Fibroblast of villous mesenchyme (primary cell): ENCODE results near the gene SEPTIN10. TPM values are rescaled to one million over a fixed set of nuclear protein-coding genes. Genes with fewer than 3 reads are reported as not detected.

Experiments
- DNase-seq: peaks from one replicate; pipeline ENCODE4 v3.0.0-alpha.2; 2010; ENCODE audit warnings: low read depth
- H3K4me3 ChIP-seq: 2 replicates; pipeline ENCODE4 v1.5.1; 2011; ENCODE audit warnings: low read depth, mild to moderate bottlenecking, low read length
- total RNA-seq: library from RNA; depleted of rRNA; stranded (reverse); fragments of >200 nt; gene quantifications from 2 replicates; pipeline ENCODE4 v1.2.3, GENCODE V29; 2012
- TF ChIP-seq, protein P1 (sequence below): IDR thresholded peaks from 2 replicates; pipeline ENCODE4 v1.5.1; 2012; ENCODE audit warnings: low read depth, mild to moderate bottlenecking, low read length; ENCODE audit not compliant: insufficient read depth

SEPTIN10 gene
- total RNA-seq, 1 donor: 83.3 TPM

DNA sequence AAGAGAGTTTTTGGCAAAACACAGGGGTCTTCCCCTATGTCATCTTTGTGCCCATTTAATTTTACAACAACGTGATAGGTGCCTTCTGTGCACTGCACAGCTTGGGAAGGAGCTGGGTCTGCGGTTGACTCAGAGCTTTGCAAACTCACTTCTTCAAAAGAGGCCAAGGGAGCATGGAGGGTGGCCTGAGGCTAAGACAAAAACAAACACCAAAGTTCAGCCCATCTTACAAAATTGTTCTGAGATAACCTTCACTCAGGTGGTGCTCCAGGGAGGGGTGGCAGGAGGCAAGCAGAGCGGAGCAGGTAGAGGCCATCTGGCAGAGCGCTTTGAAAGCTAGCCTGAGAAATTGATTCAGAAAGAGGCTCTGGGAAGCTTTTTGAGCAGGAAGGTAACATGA lies 10.2 kb upstream of the SEPTIN10 start:
- H3K4me3 ChIP-seq: no peak overlapping the region
- TF ChIP-seq, protein P1, sequence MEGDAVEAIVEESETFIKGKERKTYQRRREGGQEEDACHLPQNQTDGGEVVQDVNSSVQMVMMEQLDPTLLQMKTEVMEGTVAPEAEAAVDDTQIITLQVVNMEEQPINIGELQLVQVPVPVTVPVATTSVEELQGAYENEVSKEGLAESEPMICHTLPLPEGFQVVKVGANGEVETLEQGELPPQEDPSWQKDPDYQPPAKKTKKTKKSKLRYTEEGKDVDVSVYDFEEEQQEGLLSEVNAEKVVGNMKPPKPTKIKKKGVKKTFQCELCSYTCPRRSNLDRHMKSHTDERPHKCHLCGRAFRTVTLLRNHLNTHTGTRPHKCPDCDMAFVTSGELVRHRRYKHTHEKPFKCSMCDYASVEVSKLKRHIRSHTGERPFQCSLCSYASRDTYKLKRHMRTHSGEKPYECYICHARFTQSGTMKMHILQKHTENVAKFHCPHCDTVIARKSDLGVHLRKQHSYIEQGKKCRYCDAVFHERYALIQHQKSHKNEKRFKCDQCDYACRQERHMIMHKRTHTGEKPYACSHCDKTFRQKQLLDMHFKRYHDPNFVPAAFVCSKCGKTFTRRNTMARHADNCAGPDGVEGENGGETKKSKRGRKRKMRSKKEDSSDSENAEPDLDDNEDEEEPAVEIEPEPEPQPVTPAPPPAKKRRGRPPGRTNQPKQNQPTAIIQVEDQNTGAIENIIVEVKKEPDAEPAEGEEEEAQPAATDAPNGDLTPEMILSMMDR: no peak
- no peak for DNase-seq

DNA sequence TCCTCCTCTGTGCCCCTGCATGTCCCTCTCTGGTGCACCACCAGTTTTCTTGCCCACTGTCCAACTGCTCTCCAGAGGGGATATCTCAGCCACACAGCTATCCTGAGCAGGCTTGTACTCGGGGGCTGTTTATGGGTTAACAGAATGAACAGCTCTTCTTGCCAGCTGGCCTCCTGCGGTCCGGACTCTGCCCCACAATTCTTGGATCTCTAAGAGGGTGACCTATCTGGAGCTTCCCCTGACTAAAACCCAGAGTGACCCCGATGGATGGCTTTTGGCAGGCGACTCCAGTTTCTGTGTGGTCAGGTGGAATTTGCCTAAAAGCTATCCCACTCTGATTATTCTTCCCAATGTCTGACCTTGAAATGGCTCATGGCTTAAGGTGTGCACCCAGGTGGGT lies 9.5 kb upstream of the SEPTIN10 start:
- no peak for DNase-seq
- H3K4me3 ChIP-seq: no peak overlapping the region
- TF ChIP-seq, protein P1: no peak

DNA sequence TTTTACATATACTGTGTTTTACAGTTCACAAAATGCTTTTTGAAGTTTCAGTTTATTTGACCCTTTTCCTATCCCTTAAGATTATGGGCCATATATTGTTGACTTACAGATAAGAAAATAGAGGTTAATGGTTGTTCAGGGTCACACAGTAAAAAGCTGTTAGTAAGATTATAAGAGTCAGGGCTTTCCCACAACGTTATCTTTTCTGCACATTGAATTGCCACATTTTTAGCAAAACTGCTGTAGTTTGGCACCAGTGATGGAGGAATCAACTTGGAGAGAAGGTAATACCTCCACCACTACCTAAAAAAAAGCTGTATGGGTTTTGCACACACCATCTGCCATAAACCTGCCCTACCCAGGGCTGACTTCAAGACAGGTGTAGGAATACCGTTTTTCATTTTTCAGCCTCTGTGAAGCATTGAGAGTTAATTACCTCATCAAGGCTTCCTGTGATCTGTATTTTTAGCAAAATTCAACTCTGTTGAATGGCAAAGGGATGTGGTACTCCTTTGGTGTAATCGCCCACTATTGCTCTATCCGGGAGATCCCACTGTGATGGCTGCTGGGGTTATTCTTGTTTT lies 5.4 kb upstream of the SEPTIN10 start:
- no peak overlapping the region for H3K4me3 ChIP-seq
- no peak for DNase-seq
- TF ChIP-seq, protein P1: no peak

DNA sequence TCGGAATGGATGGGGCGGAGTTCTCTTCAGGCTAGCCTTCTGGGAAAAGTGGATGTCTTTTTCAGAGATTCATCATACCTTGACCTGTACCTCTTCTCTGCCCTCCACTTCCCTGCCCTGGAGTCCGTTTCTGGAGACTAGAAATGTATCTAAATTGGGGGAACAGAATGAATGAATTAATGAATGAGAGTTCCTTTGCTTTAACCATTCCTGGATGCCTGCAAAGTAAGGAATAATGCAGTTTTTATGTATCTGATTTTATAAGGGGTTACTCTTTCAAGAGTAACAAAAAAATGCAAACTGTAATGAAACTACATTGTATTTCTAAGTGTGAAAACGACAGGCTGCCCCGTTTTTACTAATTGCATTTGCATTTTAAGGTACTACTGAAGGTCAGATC lies 2.4 kb upstream of the SEPTIN10 start:
- DNase-seq: no peak
- H3K4me3 ChIP-seq: no peak overlapping the region
- TF ChIP-seq, protein P1: no peak

DNA sequence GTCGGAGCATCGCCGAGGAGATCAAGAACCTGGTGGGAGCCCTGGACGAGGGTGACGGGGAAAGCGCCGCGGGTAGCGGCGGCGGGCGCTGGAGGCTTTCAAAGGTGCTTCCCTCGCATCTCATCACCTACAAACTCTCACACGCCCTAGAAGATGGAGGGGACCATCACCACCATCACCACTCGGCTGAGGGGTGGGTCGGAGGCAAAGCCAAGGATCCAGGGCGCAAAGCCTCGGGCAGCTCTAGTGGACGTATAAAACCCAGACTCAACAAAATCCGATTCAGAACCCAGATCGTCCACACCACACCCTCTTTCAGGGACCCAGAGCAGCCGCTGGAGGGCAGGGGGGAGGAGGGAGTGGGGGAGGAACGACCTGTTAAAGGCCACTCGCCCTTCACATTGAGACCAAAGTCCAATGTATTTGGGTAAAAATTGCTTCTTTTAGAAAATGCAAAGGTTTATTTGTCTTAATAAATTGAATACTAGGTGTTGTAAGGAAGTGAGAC lies 1.9 kb upstream of the SEPTIN10 start:
- TF ChIP-seq, protein P1: no peak
- peak overlapping the region; percentile 93 for H3K4me3 ChIP-seq

DNA sequence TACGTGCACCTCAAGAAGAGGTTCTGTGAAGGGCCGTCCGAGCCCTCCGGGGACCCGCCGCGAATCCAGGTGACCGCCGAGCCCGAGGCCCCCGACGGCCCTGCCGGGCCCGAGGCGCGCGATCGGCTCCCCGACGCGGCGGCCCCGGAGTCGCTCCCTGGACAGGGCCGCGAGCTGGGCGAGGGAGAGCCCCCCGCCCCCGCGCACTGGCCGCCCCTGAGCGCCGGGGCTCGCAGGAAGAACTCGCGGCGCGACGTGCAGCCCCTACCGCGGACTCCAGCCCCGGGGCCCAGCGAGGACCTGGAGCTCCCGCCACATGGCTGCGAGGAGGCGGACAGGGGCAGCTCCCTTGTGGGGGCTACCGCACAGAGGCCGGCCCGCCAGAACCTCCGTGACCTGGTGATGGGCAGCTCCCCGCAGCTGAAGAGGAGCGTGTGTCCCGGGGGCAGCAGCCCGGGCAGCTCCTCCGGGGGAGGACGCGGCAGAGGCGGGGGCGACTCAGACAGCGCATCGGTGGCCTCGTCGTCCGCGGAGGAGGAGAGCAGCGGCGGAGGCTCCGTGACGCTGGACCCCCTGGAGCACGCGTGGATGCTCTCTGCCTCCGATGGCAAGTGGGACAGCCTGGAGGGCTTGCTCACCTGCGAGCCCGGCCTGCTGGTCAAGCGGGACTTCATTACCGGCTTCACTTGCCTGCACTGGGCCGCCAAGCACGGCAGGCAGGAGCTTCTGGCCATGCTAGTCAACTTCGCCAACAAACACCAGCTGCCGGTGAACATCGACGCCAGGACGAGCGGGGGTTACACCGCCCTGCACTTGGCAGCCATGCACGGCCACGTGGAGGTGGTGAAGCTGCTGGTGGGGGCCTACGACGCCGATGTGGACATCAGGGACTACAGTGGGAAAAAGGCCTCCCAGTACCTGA lies 1.2 kb upstream of the SEPTIN10 start:
- no peak for DNase-seq
- peak overlapping the region; percentile 93 for H3K4me3 ChIP-seq
- TF ChIP-seq, protein P1: no peak

More for the DNA sequence above, 1.9 kb upstream of the SEPTIN10 start:
- DNase-seq: no peak
